Measurements from ENCODE around the gene B4GALNT3.

The B4GALNT3 gene

GRCh38 chr12:532908-533565 lies 73.3 kb downstream of the B4GALNT3 start:
- DNase-seq (ENCODE audit: low spot score) = no peak
- TF ChIP-seq CTCF (IDR thresholded peaks at IDR 0.05; ENCODE audit: extremely low read depth, missing control alignments) = no peak

GRCh38 chr12:533718-534117 lies 74.0 kb downstream of the B4GALNT3 start:
- DNase-seq (ENCODE audit: low spot score) = no peak
- no peak for TF ChIP-seq CTCF (IDR thresholded peaks at IDR 0.05; ENCODE audit: extremely low read depth, missing control alignments)

- no peak for DNase-seq (ENCODE audit: low spot score)
- TF ChIP-seq CTCF (IDR thresholded peaks at IDR 0.05; ENCODE audit: extremely low read depth, missing control alignments) = no peak
Observed at GRCh38 chr12:534216-534615, 74.5 kb downstream of the B4GALNT3 start.

GRCh38 chr12:535396-535795 lies 75.7 kb downstream of the B4GALNT3 start:
- TF ChIP-seq CTCF (IDR thresholded peaks at IDR 0.05; ENCODE audit: extremely low read depth, missing control alignments) = no peak
- no peak for DNase-seq (ENCODE audit: low spot score)

- no peak for DNase-seq (ENCODE audit: low spot score)
- no peak for TF ChIP-seq CTCF (IDR thresholded peaks at IDR 0.05; ENCODE audit: extremely low read depth, missing control alignments)
Observed at GRCh38 chr12:536751-537245, 77.1 kb downstream of the B4GALNT3 start.

- no peak for TF ChIP-seq CTCF (IDR thresholded peaks at IDR 0.05; ENCODE audit: extremely low read depth, missing control alignments)
- DNase-seq (ENCODE audit: low spot score) = no peak
Observed at GRCh38 chr12:537772-538171, 78.0 kb downstream of the B4GALNT3 start.

- DNase-seq (ENCODE audit: low spot score) = no peak
- TF ChIP-seq CTCF (IDR thresholded peaks at IDR 0.05; ENCODE audit: extremely low read depth, missing control alignments) = no peak
Observed at GRCh38 chr12:538731-539539, 79.2 kb downstream of the B4GALNT3 start.

Measured in GM20000 (cell line).